Lower leg skin (tissue), 3 donors: ENCODE data around the gene DUSP5.

Experiments used
- POLR2A ChIP-seq, 2 donors: fragments of 450-650 bp; IDR thresholded peaks; one replicate each; pipeline ENCODE4 v1.6.1; 2016 to 2017; ENCODE audit warnings: antibody characterized with exemption in 2 of 2, mild to moderate bottlenecking in 1 of 2, moderate library complexity in 1 of 2
- TF ChIP-seq, protein P1 (sequence below), 3 donors: fragments of 450-650 bp; IDR thresholded peaks; one replicate each; pipeline ENCODE4 v1.5.1; 2016; ENCODE audit warnings: antibody characterized with exemption in 3 of 3, mild to moderate bottlenecking in 3 of 3, moderate library complexity in 2 of 3

- TF ChIP-seq, protein P1, sequence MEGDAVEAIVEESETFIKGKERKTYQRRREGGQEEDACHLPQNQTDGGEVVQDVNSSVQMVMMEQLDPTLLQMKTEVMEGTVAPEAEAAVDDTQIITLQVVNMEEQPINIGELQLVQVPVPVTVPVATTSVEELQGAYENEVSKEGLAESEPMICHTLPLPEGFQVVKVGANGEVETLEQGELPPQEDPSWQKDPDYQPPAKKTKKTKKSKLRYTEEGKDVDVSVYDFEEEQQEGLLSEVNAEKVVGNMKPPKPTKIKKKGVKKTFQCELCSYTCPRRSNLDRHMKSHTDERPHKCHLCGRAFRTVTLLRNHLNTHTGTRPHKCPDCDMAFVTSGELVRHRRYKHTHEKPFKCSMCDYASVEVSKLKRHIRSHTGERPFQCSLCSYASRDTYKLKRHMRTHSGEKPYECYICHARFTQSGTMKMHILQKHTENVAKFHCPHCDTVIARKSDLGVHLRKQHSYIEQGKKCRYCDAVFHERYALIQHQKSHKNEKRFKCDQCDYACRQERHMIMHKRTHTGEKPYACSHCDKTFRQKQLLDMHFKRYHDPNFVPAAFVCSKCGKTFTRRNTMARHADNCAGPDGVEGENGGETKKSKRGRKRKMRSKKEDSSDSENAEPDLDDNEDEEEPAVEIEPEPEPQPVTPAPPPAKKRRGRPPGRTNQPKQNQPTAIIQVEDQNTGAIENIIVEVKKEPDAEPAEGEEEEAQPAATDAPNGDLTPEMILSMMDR (IDR thresholded peaks at IDR 0.05) = no peak
- no peak for TF ChIP-seq POLR2A (IDR thresholded peaks at IDR 0.05)
Observed at GRCh38 chr10:110498087-110498981, 627 bp downstream of the DUSP5 start.
